Sigmoid colon (tissue), 7 donors: Measurements from ENCODE around the gene RNF144B. TPM values are rescaled to one million over a fixed set of nuclear protein-coding genes. Genes with fewer than 3 reads are reported as not detected.
A peak's percentile ranks its signal among the peaks of the same experiment; 100 is the strongest.

Experiments used
- DNase-seq: peaks from one replicate; pipeline ENCODE4 v3.0.0-alpha.2; 2019
- H3K27ac ChIP-seq, 4 donors: fragments of 200-600 bp; sonication (generic); one replicate each; pipeline ENCODE4 v1.5.1; 2016 to 2019; ENCODE audit warnings: mild to moderate bottlenecking in 1 of 4
- H3K27me3 ChIP-seq, 3 donors: fragments of 200-600 bp; sonication (generic); one replicate each; pipeline ENCODE4 v1.5.1; 2019; ENCODE audit warnings: mild to moderate bottlenecking in 1 of 3
- H3K36me3 ChIP-seq, 4 donors: fragments of 200-600 bp; sonication (generic); one replicate each; pipeline ENCODE4 v1.5.1; 2016 to 2019
- H3K4me1 ChIP-seq, 4 donors: fragments of 200-600 bp; sonication (generic); one replicate each; pipeline ENCODE4 v1.5.1; 2017 to 2019
- H3K4me3 ChIP-seq, 4 donors: fragments of 200-600 bp; sonication (generic); one replicate each; pipeline ENCODE4 v1.5.1; 2017 to 2019; ENCODE audit warnings: mild to moderate bottlenecking in 2 of 4, moderate library complexity in 1 of 4
- H3K9me3 ChIP-seq, 4 donors: fragments of 200-600 bp in 3 of 4; sonication (generic) in 3 of 4; one replicate each; pipeline versions ENCODE4 v1.5.1 to v1.6.1; 2013 to 2019
- CTCF ChIP-seq, 4 experiments: fragments of 450-650 bp in 3 of 4; fragments of 200-600 bp in 1 of 4; IDR thresholded peaks; one replicate each; pipeline ENCODE4 v1.5.1; 2016 to 2019; ENCODE audit warnings: antibody characterized with exemption in 4 of 4, mild to moderate bottlenecking in 3 of 4, moderate library complexity in 2 of 4
- EP300 ChIP-seq, 4 donors: sonication (generic); formaldehyde crosslinking; IDR thresholded peaks; one replicate each; pipeline ENCODE4 v1.6.1; 2017; ENCODE audit warnings: antibody characterized with exemption in 4 of 4
- POLR2A ChIP-seq, 2 donors: fragments of 450-650 bp; IDR thresholded peaks; one replicate each; pipeline ENCODE4 v1.6.1; 2016; ENCODE audit warnings: antibody characterized with exemption in 2 of 2, mild to moderate bottlenecking in 2 of 2, moderate library complexity in 2 of 2
- POLR2AphosphoS5 ChIP-seq, 4 donors: sonication (generic); formaldehyde crosslinking; IDR thresholded peaks; one replicate each; pipeline ENCODE4 v1.6.1; 2017; ENCODE audit warnings: antibody characterized with exemption in 4 of 4
- WGBS, 2 donors: extraction: QIAGEN DNeasy Blood & Tissue Kit; methylation state at CpG; one replicate each; pipeline ENCODE4 v1.1.7; 2013; 5-methylcytosine and 5-hydroxymethylcytosine counted together
- intact Hi-C: fragments of 100-400 bp; cut with DNase I; formaldehyde crosslinking; loops from one replicate; pipeline ENCODE4 v1.15.1; 2023
- polyA plus RNA-seq, 3 donors: library from polyadenylated mRNA; stranded (reverse); fragments of 200-250 nt; gene quantifications; one replicate each; pipeline ENCODE4 v1.2.3, GENCODE V29; 2013
- total RNA-seq, 4 donors: library from RNA; depleted of rRNA; stranded (reverse); fragments of >200 nt; gene quantifications; one replicate each; pipeline ENCODE4 v1.1.0, GENCODE V29; 2016
- donor health status: healthy with polysubstance abuse.
- donor health status: Bipolar disorder and iron deficiency.
- donor health status: healthy.

The RNF144B gene
- total and polyA plus RNA-seq, 7 donors = 1.2 to 14.8 (median 4.6) TPM

DNA sequence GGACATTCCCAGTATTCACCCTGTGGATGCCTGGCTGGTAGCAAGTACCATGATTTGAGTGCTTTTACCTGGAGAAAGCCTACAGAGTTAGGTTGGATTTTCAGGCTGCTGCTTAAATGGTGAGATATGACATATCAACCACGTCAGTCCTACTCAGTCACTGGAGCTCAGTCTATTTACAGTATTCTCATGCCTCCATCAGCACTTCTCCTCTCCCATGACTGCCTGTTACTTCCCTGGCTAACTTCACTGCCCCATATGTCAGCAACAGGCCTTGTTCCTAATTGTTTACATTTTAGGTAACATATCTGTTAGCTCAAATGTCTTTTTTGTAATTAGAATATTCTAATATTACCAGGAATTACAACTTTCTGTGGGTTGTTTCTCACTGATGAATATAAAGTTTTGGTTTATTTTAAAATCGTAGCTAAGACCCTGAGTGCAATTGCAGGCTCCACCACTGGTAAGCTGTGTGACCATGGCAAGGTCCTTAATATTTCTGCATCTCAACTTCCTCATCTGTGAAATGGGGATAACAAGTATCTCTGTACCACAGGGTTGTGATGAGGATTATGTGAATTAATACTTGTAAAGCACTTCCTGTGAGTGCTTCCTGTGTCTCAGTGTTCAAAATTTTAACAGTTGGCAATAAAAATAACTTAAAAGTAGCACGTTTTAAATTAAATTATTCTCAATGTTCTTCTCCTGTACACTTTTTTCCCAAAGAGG lies 54.3 kb downstream of the RNF144B start:
- H3K4me3 ChIP-seq = no peak overlapping the region
- 46 to 70% methylated on average over 3 of the region's 3 CpGs for WGBS, 2 donors
- H3K4me1 ChIP-seq = peaks cover 0 to 19% (median 12%) of the 10 kb centered on the region in 4 donors
- H3K36me3 ChIP-seq = no peaks in the 10 kb centered on the region
- no peak for TF ChIP-seq POLR2A (IDR thresholded peaks at IDR 0.05)
- TF ChIP-seq CTCF (IDR thresholded peaks at IDR 0.05) = no peak
- TF ChIP-seq EP300 (IDR thresholded peaks at IDR 0.05) = no peak
- no peak for TF ChIP-seq POLR2AphosphoS5 (IDR thresholded peaks at IDR 0.05)
- intact Hi-C loops = no loop called here
- H3K27ac ChIP-seq = no peak overlapping the region
- H3K27me3 ChIP-seq = no peaks in the 10 kb centered on the region
- no peak for DNase-seq
- H3K9me3 ChIP-seq = no peaks in the 10 kb centered on the region

- H3K27ac ChIP-seq = peak overlapping the region in 3 of 4 donors; percentile 23 to 64 (median 55)
- H3K4me1 ChIP-seq = peaks cover 0 to 19% (median 12%) of the 10 kb centered on the region in 4 donors
- intact Hi-C loops = no loop called here
- H3K36me3 ChIP-seq = no peaks in the 10 kb centered on the region
- H3K9me3 ChIP-seq = no peaks in the 10 kb centered on the region
- no peak for DNase-seq
- WGBS, 2 donors = 85% methylated on average over 5 of the region's 5 CpGs
- peak overlapping the region in 2 of 4 donors; percentile 15 to 17 for H3K4me3 ChIP-seq
- TF ChIP-seq POLR2AphosphoS5 (IDR thresholded peaks at IDR 0.05) (no peak), EP300 (IDR thresholded peaks at IDR 0.05) (no peak), POLR2A (IDR thresholded peaks at IDR 0.05) (no peak), CTCF (IDR thresholded peaks at IDR 0.05) (no peak)
- no peaks in the 10 kb centered on the region for H3K27me3 ChIP-seq
These were observed 57.0 kb downstream of the RNF144B start for GRCh38 chr6:18444111-18444510.

DNA sequence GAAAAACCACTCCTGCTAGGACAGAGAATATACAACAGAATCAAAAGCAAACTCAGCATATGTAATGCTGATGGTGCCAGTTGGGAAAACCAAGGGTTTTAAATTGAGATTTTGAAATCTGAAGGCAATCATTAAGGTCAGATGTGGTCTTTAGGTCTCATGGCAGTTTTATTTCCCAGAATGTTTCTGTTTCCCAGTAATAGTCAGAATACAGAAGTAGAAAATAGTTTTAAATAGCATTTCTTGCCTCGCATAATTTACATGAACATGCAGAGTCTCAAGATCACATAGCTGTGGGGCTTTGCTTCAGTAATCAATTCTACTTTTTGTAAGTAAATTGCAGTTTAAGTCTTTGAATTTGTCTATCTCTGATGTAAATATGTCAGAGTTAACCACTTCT lies 58.1 kb downstream of the RNF144B start:
- no peaks in the 10 kb centered on the region for H3K27me3 ChIP-seq
- peaks cover 0 to 19% (median 12%) of the 10 kb centered on the region in 4 donors for H3K4me1 ChIP-seq
- no peaks in the 10 kb centered on the region for H3K36me3 ChIP-seq
- no peak for TF ChIP-seq POLR2AphosphoS5 (IDR thresholded peaks at IDR 0.05)
- no peak for TF ChIP-seq CTCF (IDR thresholded peaks at IDR 0.05)
- TF ChIP-seq EP300 (IDR thresholded peaks at IDR 0.05) = no peak
- no peak for TF ChIP-seq POLR2A (IDR thresholded peaks at IDR 0.05)
- H3K27ac ChIP-seq = peak overlapping the region in 1 of 4 donors; percentile 64
- no peak overlapping the region for H3K4me3 ChIP-seq
- no peaks in the 10 kb centered on the region for H3K9me3 ChIP-seq
- intact Hi-C loops = no loop called here
- DNase-seq = no peak
- WGBS, 2 donors = 86 to 93% methylated on average over 1 of the region's 1 CpG

- H3K27ac ChIP-seq = no peak overlapping the region
- peaks cover 0 to 19% (median 12%) of the 10 kb centered on the region in 4 donors for H3K4me1 ChIP-seq
- intact Hi-C loops = no loop called here
- WGBS, 2 donors = 94 to 97% methylated on average over 2 of the region's 2 CpGs
- no peaks in the 10 kb centered on the region for H3K27me3 ChIP-seq
- no peaks in the 10 kb centered on the region for H3K36me3 ChIP-seq
- H3K9me3 ChIP-seq = no peaks in the 10 kb centered on the region
- no peak for TF ChIP-seq CTCF (IDR thresholded peaks at IDR 0.05)
- no peak for TF ChIP-seq POLR2AphosphoS5 (IDR thresholded peaks at IDR 0.05)
- no peak for TF ChIP-seq POLR2A (IDR thresholded peaks at IDR 0.05)
- no peak for TF ChIP-seq EP300 (IDR thresholded peaks at IDR 0.05)
- no peak for DNase-seq
- no peak overlapping the region for H3K4me3 ChIP-seq
These were observed 59.6 kb downstream of the RNF144B start for GRCh38 chr6:18446771-18447170.
